Trophoblast cell (in vitro differentiated cells and primary cell): ENCODE data around the gene KLRF1.

Source experiments
- DNase-seq, 2 donors: peaks; one replicate each; pipeline ENCODE4 v3.0.0-alpha.2; 2016
- H2AFZ ChIP-seq: 2 replicates; pipeline ENCODE4 v1.6.1; 2013; ENCODE audit warnings: low read length, moderate library complexity, mild to moderate bottlenecking; ENCODE audit not compliant: insufficient read depth, poor library complexity
- H2AK5ac ChIP-seq: 2 replicates; pipeline ENCODE4 v1.6.1; 2013; ENCODE audit warnings: mild to moderate bottlenecking, low read length
- H2BK120ac ChIP-seq: 2 replicates; pipeline ENCODE4 v1.6.1; 2013; ENCODE audit warnings: low read length, mild to moderate bottlenecking, moderate library complexity; ENCODE audit not compliant: insufficient read depth, poor library complexity
- H2BK12ac ChIP-seq: 2 replicates; pipeline ENCODE4 v1.6.1; 2013; ENCODE audit warnings: mild to moderate bottlenecking, low read length, moderate library complexity
- H2BK5ac ChIP-seq: 2 replicates; pipeline ENCODE4 v1.6.1; 2013; ENCODE audit warnings: low read length, low read depth, moderate library complexity, mild to moderate bottlenecking; ENCODE audit not compliant: poor library complexity
- H3K14ac ChIP-seq: 2 replicates; pipeline ENCODE4 v1.6.1; 2013; ENCODE audit warnings: mild to moderate bottlenecking, low read length
- H3K18ac ChIP-seq: 2 replicates; pipeline ENCODE4 v1.6.1; 2013; ENCODE audit warnings: mild to moderate bottlenecking, low read length
- H3K23ac ChIP-seq: 2 replicates; pipeline ENCODE4 v1.6.1; 2013; ENCODE audit warnings: low read length
- H3K27ac ChIP-seq: 2 replicates; pipeline ENCODE4 v1.5.1; 2013; ENCODE audit warnings: low read depth, mild to moderate bottlenecking, inconsistent platforms, low read length, moderate library complexity
- H3K27me3 ChIP-seq: 2 replicates; pipeline ENCODE4 v1.6.1; 2013; ENCODE audit warnings: inconsistent platforms, mild to moderate bottlenecking, low read length, moderate library complexity; ENCODE audit not compliant: insufficient read depth
- H3K36me3 ChIP-seq, 2 experiments: 1 replicate in 1 of 2; 2 replicates in 1 of 2; pipeline ENCODE4 v1.6.1; 2013; ENCODE audit warnings: low read length in 2 of 2, mild to moderate bottlenecking in 2 of 2, moderate library complexity in 1 of 2; ENCODE audit not compliant: insufficient read depth in 2 of 2, control insufficient read depth in 1 of 2
- H3K4ac ChIP-seq: 2 replicates; pipeline ENCODE4 v1.6.1; 2013; ENCODE audit warnings: low read depth, mild to moderate bottlenecking, low read length, moderate library complexity
- H3K4me1 ChIP-seq, 2 experiments: 1 replicate in 1 of 2; 2 replicates in 1 of 2; pipeline ENCODE4 v1.6.1; 2013; ENCODE audit warnings: low read length in 2 of 2, mild to moderate bottlenecking in 2 of 2, moderate library complexity in 1 of 2; ENCODE audit not compliant: insufficient read depth in 2 of 2, control insufficient read depth in 1 of 2
- H3K4me2 ChIP-seq: 2 replicates; pipeline ENCODE4 v1.6.1; 2013; ENCODE audit warnings: inconsistent platforms, mild to moderate bottlenecking, low read length, moderate library complexity
- H3K4me3 ChIP-seq: 2 replicates; pipeline ENCODE4 v1.5.1; 2013; ENCODE audit warnings: mild to moderate bottlenecking, low read depth, low read length, inconsistent platforms
- H3K79me1 ChIP-seq: one replicate; pipeline ENCODE4 v1.6.1; 2013; ENCODE audit warnings: low read length
- H3K79me2 ChIP-seq: 2 replicates; pipeline ENCODE4 v1.6.1; 2013; ENCODE audit warnings: low read length, mild to moderate bottlenecking; ENCODE audit not compliant: control insufficient read depth, insufficient read depth, poor library complexity
- H3K9ac ChIP-seq: 2 replicates; pipeline ENCODE4 v1.6.1; 2013; ENCODE audit warnings: mild to moderate bottlenecking, low read length
- H3K9me3 ChIP-seq: 2 replicates; pipeline ENCODE4 v1.6.1; 2013; ENCODE audit warnings: low read depth, mild to moderate bottlenecking, control low read depth, inconsistent platforms, low read length; ENCODE audit not compliant: insufficient read depth
- H4K12ac ChIP-seq: 2 replicates; pipeline ENCODE4 v1.6.1; 2013; ENCODE audit warnings: low read depth, mild to moderate bottlenecking, low read length, moderate library complexity
- H4K8ac ChIP-seq: 2 replicates; pipeline ENCODE4 v1.6.1; 2013; ENCODE audit warnings: low read depth, mild to moderate bottlenecking, low read length, moderate library complexity
- H4K91ac ChIP-seq: one replicate; pipeline ENCODE4 v1.6.1; 2013; ENCODE audit warnings: low read depth, mild to moderate bottlenecking, low read length, moderate library complexity
- WGBS: extraction: QIAGEN DNeasy Blood & Tissue Kit; methylation state at CpG from one replicate; pipeline ENCODE4 v1.1.7; 2013; ENCODE audit warnings: missing lambda C conversion rate; ENCODE audit not compliant: insufficient read length, insufficient coverage; ENCODE audit errors: extremely low coverage; 5-methylcytosine and 5-hydroxymethylcytosine counted together

KLRF1 gene

GRCh38 chr12:9809866-9810265, 17.4 kb upstream of the KLRF1 start:
- H3K27ac ChIP-seq = no peak overlapping the region

GRCh38 chr12:9810671-9811070, 16.6 kb upstream of the KLRF1 start:
- no peak overlapping the region for H2AFZ ChIP-seq
- H3K18ac ChIP-seq = no peak overlapping the region
- no peaks in the 10 kb centered on the region for H3K9me3 ChIP-seq
- no peaks in the 10 kb centered on the region for H3K27me3 ChIP-seq
- H3K36me3 ChIP-seq = no peaks in the 10 kb centered on the region
- H2BK120ac ChIP-seq = no peak overlapping the region
- no CpG with 5 or more reads among the region's 2 CpGs for WGBS
- no peak overlapping the region for H4K12ac ChIP-seq
- no peaks in the 10 kb centered on the region for H3K79me2 ChIP-seq
- H2BK5ac ChIP-seq = no peak overlapping the region
- no peak overlapping the region for H3K14ac ChIP-seq
- H3K4ac ChIP-seq = no peak overlapping the region
- H2BK12ac ChIP-seq = no peak overlapping the region
- H4K8ac ChIP-seq = no peak overlapping the region
- H3K4me3 ChIP-seq = no peak overlapping the region
- H4K91ac ChIP-seq = no peak overlapping the region
- H3K23ac ChIP-seq = no peak overlapping the region
- H3K27ac ChIP-seq = no peak overlapping the region
- no peak overlapping the region for H3K4me2 ChIP-seq
- peak in 1 of 2 donors; percentile 4 for DNase-seq
- H2AK5ac ChIP-seq = no peak overlapping the region
- H3K9ac ChIP-seq = no peak overlapping the region
- H3K79me1 ChIP-seq = no peaks in the 10 kb centered on the region
- peaks cover 0 to 2% of the 10 kb centered on the region in 2 experiments for H3K4me1 ChIP-seq

More at GRCh38 chr12:9809866-9810265, 17.4 kb upstream of the KLRF1 start:
- Histone ChIP-seq H3K9ac (no peak overlapping the region), H4K91ac (no peak overlapping the region), H3K4me3 (no peak overlapping the region), H3K27me3 (no peaks in the 10 kb centered on the region), H3K9me3 (no peaks in the 10 kb centered on the region), H2AK5ac (no peak overlapping the region), H3K4ac (no peak overlapping the region), H2BK5ac (no peak overlapping the region), H3K4me2 (no peak overlapping the region), H3K14ac (no peak overlapping the region), H2BK120ac (no peak overlapping the region), H4K12ac (no peak overlapping the region), H2BK12ac (no peak overlapping the region), H3K79me1 (no peaks in the 10 kb centered on the region), H3K36me3 (no peaks in the 10 kb centered on the region), H3K23ac (no peak overlapping the region), H4K8ac (no peak overlapping the region), H3K18ac (no peak overlapping the region), H3K4me1 (peaks cover 0 to 2% of the 10 kb centered on the region in 2 experiments), H3K79me2 (no peaks in the 10 kb centered on the region), H2AFZ (no peak overlapping the region)
- DNase-seq = no peak

GRCh38 chr12:9811621-9812020, 15.7 kb upstream of the KLRF1 start:
- no peak overlapping the region for H2AK5ac ChIP-seq
- H3K27ac ChIP-seq = no peak overlapping the region
- H3K4ac ChIP-seq = no peak overlapping the region
- H4K12ac ChIP-seq = no peak overlapping the region
- no peak overlapping the region for H2BK12ac ChIP-seq
- H4K8ac ChIP-seq = no peak overlapping the region
- no peak overlapping the region for H2AFZ ChIP-seq
- H3K79me1 ChIP-seq = no peaks in the 10 kb centered on the region
- no peak overlapping the region for H3K4me3 ChIP-seq
- H3K14ac ChIP-seq = no peak overlapping the region
- H3K23ac ChIP-seq = no peak overlapping the region
- no peaks in the 10 kb centered on the region for H3K9me3 ChIP-seq
- WGBS = no CpG with 5 or more reads among the region's 5 CpGs
- no peak for DNase-seq
- H3K36me3 ChIP-seq = no peaks in the 10 kb centered on the region
- H2BK5ac ChIP-seq = no peak overlapping the region
- no peak overlapping the region for H4K91ac ChIP-seq
- no peak overlapping the region for H3K18ac ChIP-seq
- no peak overlapping the region for H3K9ac ChIP-seq
- no peaks in the 10 kb centered on the region for H3K79me2 ChIP-seq
- peaks cover 0 to 2% of the 10 kb centered on the region in 2 experiments for H3K4me1 ChIP-seq
- H2BK120ac ChIP-seq = no peak overlapping the region
- H3K27me3 ChIP-seq = no peaks in the 10 kb centered on the region
- H3K4me2 ChIP-seq = no peak overlapping the region

GRCh38 chr12:9813821-9814798, 13.2 kb upstream of the KLRF1 start:
- Histone ChIP-seq H3K79me2 (no peaks in the 10 kb centered on the region), H3K27ac (no peak overlapping the region), H3K9ac (no peak overlapping the region), H3K4me1 (peaks cover 0 to 2% of the 10 kb centered on the region in 2 experiments), H3K18ac (no peak overlapping the region), H3K23ac (no peak overlapping the region), H3K4me2 (peak overlapping the region; percentile 53), H3K4me3 (peak overlapping the region; percentile 18), H3K4ac (no peak overlapping the region), H3K36me3 (no peaks in the 10 kb centered on the region), H4K91ac (no peak overlapping the region), H2AFZ (no peak overlapping the region), H4K8ac (no peak overlapping the region), H2BK5ac (no peak overlapping the region), H3K9me3 (no peaks in the 10 kb centered on the region), H2BK12ac (no peak overlapping the region), H3K14ac (no peak overlapping the region), H2BK120ac (no peak overlapping the region), H2AK5ac (no peak overlapping the region), H4K12ac (no peak overlapping the region), H3K27me3 (no peaks in the 10 kb centered on the region), H3K79me1 (no peaks in the 10 kb centered on the region)
- WGBS = no CpG with 5 or more reads among the region's 32 CpGs
- DNase-seq = peak; percentile 64 to 71
